ENCODE data around the gene KDM3A.

DNA sequence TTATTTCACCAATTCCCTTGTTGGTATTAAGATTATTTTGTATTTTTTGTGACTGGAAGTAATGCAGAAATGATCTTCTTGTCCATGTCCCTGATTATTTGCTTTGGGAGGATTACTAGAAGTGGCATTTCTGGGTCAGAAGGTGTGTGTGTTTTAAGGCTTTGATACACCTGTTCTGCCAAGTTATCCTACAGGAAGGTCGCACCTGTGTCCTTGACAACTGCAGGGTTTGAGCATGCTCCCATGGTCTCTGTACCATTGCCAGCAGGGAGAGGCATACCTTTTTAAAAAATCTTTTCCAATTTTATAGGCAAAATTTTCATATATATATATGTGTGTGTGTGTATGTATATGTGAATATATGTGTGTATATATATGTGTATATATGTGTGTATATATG is 29.7 kb downstream of the KDM3A start:
- TF ChIP-seq, protein P1, sequence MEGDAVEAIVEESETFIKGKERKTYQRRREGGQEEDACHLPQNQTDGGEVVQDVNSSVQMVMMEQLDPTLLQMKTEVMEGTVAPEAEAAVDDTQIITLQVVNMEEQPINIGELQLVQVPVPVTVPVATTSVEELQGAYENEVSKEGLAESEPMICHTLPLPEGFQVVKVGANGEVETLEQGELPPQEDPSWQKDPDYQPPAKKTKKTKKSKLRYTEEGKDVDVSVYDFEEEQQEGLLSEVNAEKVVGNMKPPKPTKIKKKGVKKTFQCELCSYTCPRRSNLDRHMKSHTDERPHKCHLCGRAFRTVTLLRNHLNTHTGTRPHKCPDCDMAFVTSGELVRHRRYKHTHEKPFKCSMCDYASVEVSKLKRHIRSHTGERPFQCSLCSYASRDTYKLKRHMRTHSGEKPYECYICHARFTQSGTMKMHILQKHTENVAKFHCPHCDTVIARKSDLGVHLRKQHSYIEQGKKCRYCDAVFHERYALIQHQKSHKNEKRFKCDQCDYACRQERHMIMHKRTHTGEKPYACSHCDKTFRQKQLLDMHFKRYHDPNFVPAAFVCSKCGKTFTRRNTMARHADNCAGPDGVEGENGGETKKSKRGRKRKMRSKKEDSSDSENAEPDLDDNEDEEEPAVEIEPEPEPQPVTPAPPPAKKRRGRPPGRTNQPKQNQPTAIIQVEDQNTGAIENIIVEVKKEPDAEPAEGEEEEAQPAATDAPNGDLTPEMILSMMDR (IDR thresholded peaks at IDR 0.05; ENCODE audit: low read depth, low read length): no peak
- no peak for TF ChIP-seq POLR2A (IDR thresholded peaks at IDR 0.05; ENCODE audit: extremely low read depth, insufficient read length)
- TF ChIP-seq, protein P2, sequence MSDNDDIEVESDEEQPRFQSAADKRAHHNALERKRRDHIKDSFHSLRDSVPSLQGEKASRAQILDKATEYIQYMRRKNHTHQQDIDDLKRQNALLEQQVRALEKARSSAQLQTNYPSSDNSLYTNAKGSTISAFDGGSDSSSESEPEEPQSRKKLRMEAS (IDR thresholded peaks at IDR 0.05; ENCODE audit: low read depth, low read length): no peak

All from NB4 (cell line).